Heart left ventricle (tissue), 13 donors: ENCODE data around the gene NR2F1-AS1.

Experiments
- POLR2A ChIP-seq, 2 donors: fragments of 450-650 bp; IDR thresholded peaks; one replicate each; pipeline ENCODE4 v1.6.1; 2017; ENCODE audit warnings: antibody characterized with exemption in 2 of 2, mild to moderate bottlenecking in 2 of 2, moderate library complexity in 2 of 2
- TF ChIP-seq, protein P1 (sequence below), 12 donors: fragments of 200-600 bp; sonication (generic) in 4 of 12; IDR thresholded peaks; one replicate each; pipeline versions ENCODE4 v1.5.0 to v1.8.0; 2018 to 2022; ENCODE audit warnings: antibody characterized with exemption in 12 of 12, mild to moderate bottlenecking in 5 of 12
- donor health status: ischemic (EF 13 %, LVEDD 7.1; RV severe dilation, severe dysfunction).
- donor health status: DM: no; HTN: yes; CAD: no.
- donor health status: DM: no; HTN: no; CAD: no.
- donor health status: ischemic (EF 25% LVEDD 6.9; RV normal size, moderate dysfunction).
- donor health status: ischemic (EF 25% LVEDD 5.7; RV mildly dilated, moderate dysfunction).
- donor health status: ischemic (EF 35%, LVEDD 5.7; RV mildly dilated, moderate dysfunction).
- donor health status: nonischemic (EF 11% LVEDD 7.7; RV severe dilation, severe dysfunction).
- donor health status: DM: yes; HTN: yes; CAD: no.
- donor health status: PGD.
- donor health status: ischemic (EF 29% LVEDD 5.4; RV normal size, mild dysfunction).
- donor health status: nonischemic (EF 23%, LVEDD 6.1; RV moderate dilation, normal function).

DNA sequence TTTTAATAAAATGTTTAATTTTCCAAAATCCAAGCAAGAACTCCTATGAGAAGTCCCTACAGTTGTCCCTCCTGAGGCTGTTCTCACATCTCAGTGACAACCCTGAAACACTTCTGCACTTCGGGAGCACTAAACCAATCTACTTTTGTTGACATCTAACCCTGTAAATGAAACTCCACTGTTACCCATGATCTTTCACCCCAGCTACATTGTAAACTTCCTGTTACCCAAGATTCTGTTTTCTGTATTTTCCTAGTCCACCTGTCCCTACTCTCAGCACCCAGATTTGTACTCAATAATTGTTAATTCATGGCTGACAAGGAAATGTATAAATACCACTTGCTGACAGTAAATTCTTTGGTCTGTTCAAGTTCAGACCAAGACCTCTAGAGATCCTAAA, 153.7 kb downstream of the NR2F1-AS1 start:
- TF ChIP-seq, protein P1, sequence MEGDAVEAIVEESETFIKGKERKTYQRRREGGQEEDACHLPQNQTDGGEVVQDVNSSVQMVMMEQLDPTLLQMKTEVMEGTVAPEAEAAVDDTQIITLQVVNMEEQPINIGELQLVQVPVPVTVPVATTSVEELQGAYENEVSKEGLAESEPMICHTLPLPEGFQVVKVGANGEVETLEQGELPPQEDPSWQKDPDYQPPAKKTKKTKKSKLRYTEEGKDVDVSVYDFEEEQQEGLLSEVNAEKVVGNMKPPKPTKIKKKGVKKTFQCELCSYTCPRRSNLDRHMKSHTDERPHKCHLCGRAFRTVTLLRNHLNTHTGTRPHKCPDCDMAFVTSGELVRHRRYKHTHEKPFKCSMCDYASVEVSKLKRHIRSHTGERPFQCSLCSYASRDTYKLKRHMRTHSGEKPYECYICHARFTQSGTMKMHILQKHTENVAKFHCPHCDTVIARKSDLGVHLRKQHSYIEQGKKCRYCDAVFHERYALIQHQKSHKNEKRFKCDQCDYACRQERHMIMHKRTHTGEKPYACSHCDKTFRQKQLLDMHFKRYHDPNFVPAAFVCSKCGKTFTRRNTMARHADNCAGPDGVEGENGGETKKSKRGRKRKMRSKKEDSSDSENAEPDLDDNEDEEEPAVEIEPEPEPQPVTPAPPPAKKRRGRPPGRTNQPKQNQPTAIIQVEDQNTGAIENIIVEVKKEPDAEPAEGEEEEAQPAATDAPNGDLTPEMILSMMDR (IDR thresholded peaks at IDR 0.05), result no peak
- TF ChIP-seq POLR2A (IDR thresholded peaks at IDR 0.05), result no peak
